IMR-90 (cell line): ENCODE results near the gene OR7G2. TPM values are rescaled to one million over a fixed set of nuclear protein-coding genes. Genes with fewer than 3 reads are reported as not detected.

ENCODE experiments used
- ATAC-seq: fragments of 200-7000 bp; cut with Tn5 transposase; 2 replicates; pipeline ENCODE4 v1.9.1; 2020; ENCODE audit warnings: low read depth, mild to moderate bottlenecking, moderate library complexity
- BruUV-seq: library from RNA; stranded (reverse); fragments of 400-500 nt; replicated peaks from 2 replicates; lab custom pipeline; 2021; lab: Mats Ljungman, UMichigan
- CTCF ChIA-PET: fragments of 300-600 bp; formaldehyde crosslinking; extraction: SDS; loops from one replicate; lab custom pipeline; 2021; ENCODE audit warnings: antibody characterized with exemption; lab: Yijun Ruan, JAX
- POLR2A ChIA-PET: fragments of 300-600 bp; sonication (Branson Sonifier 250); formaldehyde crosslinking; loops from one replicate; lab custom pipeline; 2022; ENCODE audit warnings: antibody characterized with exemption; ENCODE audit not compliant: unreplicated experiment; lab: Charles Lee
- DNase-seq: peaks from one replicate; pipeline ENCODE4 v3.0.0; 2013
- H2AFZ ChIP-seq: replicated peaks from 2 replicates; pipeline ENCODE3; 2013; ENCODE audit warnings: low read length, mild to moderate bottlenecking; ENCODE audit not compliant: poor library complexity
- H2AK5ac ChIP-seq: 2 replicates; pipeline ENCODE4 v1.6.1; 2013; ENCODE audit warnings: low read depth, low read length, inconsistent platforms
- H2AK9ac ChIP-seq: replicated peaks from 2 replicates; pipeline ENCODE3; 2013; ENCODE audit warnings: mild to moderate bottlenecking, low read depth, low read length, moderate library complexity; ENCODE audit not compliant: poor library complexity
- H2BK120ac ChIP-seq: 2 replicates; pipeline ENCODE4 v1.6.1; 2013; ENCODE audit warnings: low read depth, low read length, inconsistent platforms
- H2BK15ac ChIP-seq: 3 replicates; pipeline ENCODE4 v1.6.1; 2013; ENCODE audit warnings: low read depth, low read length, inconsistent platforms
- H2BK20ac ChIP-seq: 2 replicates; pipeline ENCODE4 v1.6.1; 2013; ENCODE audit warnings: low read depth, mild to moderate bottlenecking, inconsistent platforms, low read length, moderate library complexity
- H2BK5ac ChIP-seq: 2 replicates; pipeline ENCODE4 v1.6.1; 2013; ENCODE audit warnings: mild to moderate bottlenecking, low read depth, low read length, inconsistent platforms; ENCODE audit not compliant: poor library complexity, severe bottlenecking
- H3K14ac ChIP-seq: replicated peaks from 2 replicates; pipeline ENCODE4 v1.6.1; 2013; ENCODE audit warnings: low read depth, low read length, inconsistent platforms
- H3K18ac ChIP-seq: 2 replicates; pipeline ENCODE4 v1.6.1; 2013; ENCODE audit warnings: low read depth, low read length, control low read depth
- H3K23ac ChIP-seq: 2 replicates; pipeline ENCODE4 v1.6.1; 2013; ENCODE audit warnings: low read depth, low read length, inconsistent platforms
- H3K27ac ChIP-seq: 2 replicates; pipeline ENCODE4 v1.5.1; 2013; ENCODE audit warnings: mild to moderate bottlenecking, control low read depth, low read length; ENCODE audit not compliant: insufficient read depth
- H3K27me3 ChIP-seq: 2 replicates; pipeline ENCODE4 v1.6.1; 2013; ENCODE audit warnings: low read length; ENCODE audit not compliant: control insufficient read depth, insufficient read depth
- H3K36me3 ChIP-seq: 2 replicates; pipeline ENCODE4 v1.6.1; 2013; ENCODE audit warnings: low read length, mixed read lengths; ENCODE audit not compliant: control insufficient read depth, insufficient read depth
- H3K4ac ChIP-seq: 2 replicates; pipeline ENCODE4 v1.6.1; 2013; ENCODE audit warnings: low read depth, low read length, inconsistent platforms
- H3K4me1 ChIP-seq: 2 replicates; pipeline ENCODE4 v1.6.1; 2013; ENCODE audit warnings: low read length, mixed read lengths; ENCODE audit not compliant: control insufficient read depth, insufficient read depth
- H3K4me2 ChIP-seq: 2 replicates; pipeline ENCODE4 v1.6.1; 2013; ENCODE audit warnings: low read depth, mild to moderate bottlenecking, control low read depth, low read length, moderate library complexity
- H3K4me3 ChIP-seq: 2 replicates; pipeline ENCODE4 v1.5.1; 2013; ENCODE audit warnings: low read depth, mild to moderate bottlenecking, control low read depth, low read length, moderate library complexity; ENCODE audit not compliant: insufficient read depth
- H3K56ac ChIP-seq: 2 replicates; pipeline ENCODE4 v1.6.1; 2013; ENCODE audit warnings: low read length, inconsistent platforms; ENCODE audit not compliant: insufficient read depth; ENCODE audit errors: extremely low read depth
- H3K79me1 ChIP-seq, 2 experiments: 2 replicates each; pipeline ENCODE4 v1.6.1; 2013; ENCODE audit warnings: low read length in 2 of 2, inconsistent platforms in 1 of 2, low read depth in 1 of 2
- H3K9ac ChIP-seq: 2 replicates; pipeline ENCODE4 v1.6.1; 2013; ENCODE audit warnings: low read depth, low read length, control low read depth
- H3K9me1 ChIP-seq: 2 replicates; pipeline ENCODE4 v1.6.1; 2013; ENCODE audit warnings: low read length, inconsistent platforms; ENCODE audit not compliant: insufficient read depth
- H3K9me3 ChIP-seq: 2 replicates; pipeline ENCODE4 v1.6.1; 2013; ENCODE audit warnings: low read length; ENCODE audit not compliant: control insufficient read depth, insufficient read depth
- H4K20me1 ChIP-seq: 2 replicates; pipeline ENCODE4 v1.6.1; 2013; ENCODE audit warnings: low read length, inconsistent platforms; ENCODE audit not compliant: insufficient read depth
- H4K5ac ChIP-seq: 2 replicates; pipeline ENCODE4 v1.6.1; 2013; ENCODE audit warnings: mild to moderate bottlenecking, low read depth, low read length, control low read depth
- H4K8ac ChIP-seq, 2 experiments: 2 replicates each; pipeline ENCODE4 v1.6.1; 2013; ENCODE audit warnings: low read depth in 2 of 2, low read length in 2 of 2, control low read depth in 1 of 2, inconsistent platforms in 1 of 2
- H4K91ac ChIP-seq: 2 replicates; pipeline ENCODE4 v1.6.1; 2013; ENCODE audit warnings: low read depth, low read length, inconsistent platforms; ENCODE audit not compliant: insufficient read depth
- BHLHE40 ChIP-seq: fragments of 150-350 bp; IDR thresholded peaks from 2 replicates; pipeline ENCODE4 v1.6.1; 2016; ENCODE audit warnings: mild to moderate bottlenecking, low read depth, low read length
- CEBPB ChIP-seq: IDR thresholded peaks from 2 replicates; pipeline ENCODE4 v1.6.1; 2012; ENCODE audit warnings: low read depth, low read length, improper control_type of control experiment
- CHD1 ChIP-seq: IDR thresholded peaks from 2 replicates; pipeline ENCODE4 v1.6.1; 2012; ENCODE audit warnings: low read depth, low read length, improper control_type of control experiment
- FOS ChIP-seq: fragments of 150-350 bp; IDR thresholded peaks from 2 replicates; pipeline ENCODE4 v1.6.1; 2016; ENCODE audit warnings: low read depth, low read length
- MAZ ChIP-seq: IDR thresholded peaks from 2 replicates; pipeline ENCODE4 v1.6.1; 2012; ENCODE audit warnings: low read depth, mild to moderate bottlenecking, low read length, improper control_type of control experiment, moderate library complexity, borderline replicate concordance
- MXI1 ChIP-seq: IDR thresholded peaks from 2 replicates; pipeline ENCODE4 v1.6.1; 2012; ENCODE audit warnings: low read depth, mild to moderate bottlenecking, low read length, moderate library complexity, borderline replicate concordance
- NFE2L2 ChIP-seq: fragments of 150-350 bp; IDR thresholded peaks from 2 replicates; pipeline ENCODE4 v1.6.1; 2016; ENCODE audit warnings: low read depth, mild to moderate bottlenecking, low read length
- POLR2A ChIP-seq: IDR thresholded peaks from 2 replicates; pipeline ENCODE4 v1.6.1; 2012; ENCODE audit warnings: mild to moderate bottlenecking, low read depth, low read length
- RAD21 ChIP-seq: IDR thresholded peaks from 2 replicates; pipeline ENCODE4 v1.6.1; 2012; ENCODE audit warnings: low read length, improper control_type of control experiment
- RCOR1 ChIP-seq: IDR thresholded peaks from 2 replicates; pipeline ENCODE4 v1.6.1; 2012; ENCODE audit warnings: mild to moderate bottlenecking, low read length, improper control_type of control experiment; ENCODE audit not compliant: insufficient replicate concordance
- RFX5 ChIP-seq: IDR thresholded peaks from 2 replicates; pipeline ENCODE4 v1.8.0; 2012; ENCODE audit warnings: low read depth, mild to moderate bottlenecking, low read length, moderate library complexity
- SMC3 ChIP-seq: fragments of 150-350 bp; IDR thresholded peaks from 2 replicates; pipeline ENCODE4 v1.6.1; 2016; ENCODE audit warnings: low read depth, mild to moderate bottlenecking, antibody characterized with exemption, low read length, moderate library complexity
- WGBS, 2 experiments: methylation state at CpG; one replicate each; pipeline versions ENCODE4 v1.1.5 to v1.1.7; 2013; ENCODE audit warnings: missing lambda C conversion rate in 2 of 2; ENCODE audit not compliant: insufficient read length in 1 of 2; ENCODE audit errors: extremely low coverage in 2 of 2; 5-methylcytosine and 5-hydroxymethylcytosine counted together
- dilution Hi-C: fragments of 300-500 bp; cut with HindIII; formaldehyde crosslinking; loops from one replicate; pipeline ENCODE4 v1.14.3; 2018; ENCODE audit warnings: low sequenced_read_pairs; ENCODE audit not compliant: unreplicated experiment
- in situ Hi-C: fragments of 300-500 bp; cut with MboI; formaldehyde crosslinking; loops from 3 replicates; pipeline ENCODE4 v1.14.3; 2019; ENCODE audit warnings: low sequenced_read_pairs, inconsistent platforms, mixed read lengths
- intact Hi-C: fragments of 100-400 bp; cut with micrococcal nuclease; formaldehyde crosslinking; loops from 2 replicates; pipeline ENCODE4 v1.10.0; 2022
- polyA plus RNA-seq, 3 experiments: library from polyadenylated mRNA; depleted of rRNA; stranded (reverse); fragments of >200 nt; gene quantifications; 2 replicates each; pipeline ENCODE4 v1.2.3, GENCODE V29; 2012; ENCODE audit warnings: low replicate concordance in 1 of 3
- total RNA-seq: library from RNA; depleted of rRNA; stranded (reverse); fragments of >200 nt; gene quantifications from 2 replicates; pipeline ENCODE4 v1.2.3, GENCODE V29; 2012
- TF ChIP-seq, protein P1 (sequence below): fragments of 150-350 bp; IDR thresholded peaks from 2 replicates; pipeline ENCODE4 v1.6.1; 2016; ENCODE audit warnings: low read depth, mild to moderate bottlenecking, low read length, moderate library complexity, borderline replicate concordance
- TF ChIP-seq, protein P2 (sequence below): conservative IDR thresholded peaks from 2 replicates; pipeline ENCODE4 v1.5.1; 2012; ENCODE audit warnings: mild to moderate bottlenecking, low read depth, low read length, improper control_type of control experiment
- TF ChIP-seq, protein P3 (sequence below): fragments of 150-350 bp; IDR thresholded peaks from 2 replicates; pipeline ENCODE4 v1.6.1; 2017; ENCODE audit warnings: mild to moderate bottlenecking, antibody characterized with exemption, low read length, low read depth

Gene OR7G2
- total and polyA plus RNA-seq, 2 of the 4 experiments (the other 2 are of a cell fraction): not detected

DNA sequence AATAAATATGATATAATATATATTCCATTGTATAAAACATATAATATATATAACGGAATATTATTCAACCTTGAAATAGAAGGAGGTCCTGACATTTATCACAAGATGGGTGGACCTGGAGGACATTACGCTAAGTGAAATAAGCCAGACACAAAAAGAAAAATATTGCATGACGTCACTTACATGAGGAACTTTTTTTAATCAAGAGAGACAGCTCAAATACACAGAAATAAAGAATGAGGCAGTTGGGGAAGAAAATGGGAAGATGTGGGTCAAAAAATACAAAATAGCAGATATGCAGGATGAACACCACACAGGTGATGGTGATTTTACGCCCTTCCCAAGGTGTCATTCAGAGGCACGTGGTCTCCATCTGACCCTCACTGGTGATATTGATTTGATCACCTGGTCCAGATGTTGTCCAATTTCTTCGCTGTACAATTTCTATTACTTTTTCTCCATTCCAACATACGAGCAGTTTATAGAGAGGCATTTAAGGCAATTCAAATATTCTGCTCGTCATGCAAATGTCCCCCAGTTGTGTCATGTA is 32.4 kb upstream of the OR7G2 start:
- Histone ChIP-seq H2BK15ac (no peak overlapping the region; the same call in 2 of the 3 replicates), H2AK5ac (no peak overlapping the region), H2BK20ac (no peak overlapping the region), H4K20me1 (no peaks in the 10 kb centered on the region), H2BK120ac (no peak overlapping the region), H3K4me2 (peak overlapping the region; percentile 89), H4K8ac (peak overlapping the region; percentile 98 to 99), H3K36me3 (peaks cover 1% of the 10 kb centered on the region), H3K18ac (peak overlapping the region; percentile 68; the same call in 1 of the 2 replicates), H3K9me1 (no peaks in the 10 kb centered on the region), H3K27me3 (no peaks in the 10 kb centered on the region), H4K91ac (peak overlapping the region; percentile 17; the same call in 1 of the 2 replicates), H3K4ac (peak overlapping the region; percentile 51), H3K4me1 (no peaks in the 10 kb centered on the region), H2AK9ac (no peak overlapping the region), H3K14ac (peak overlapping the region; percentile 96), H3K9ac (peak overlapping the region; percentile 80), H3K56ac (peak overlapping the region; percentile 84; the same call in 1 of the 2 replicates), H4K5ac (peak overlapping the region; percentile 63; the same call in 1 of the 2 replicates), H3K27ac (no peak overlapping the region), H3K23ac (no peak overlapping the region), H3K79me1 (peaks cover 0 to 5% of the 10 kb centered on the region in 2 experiments; a peak in 3 of 4 replicates), H2AFZ (peak overlapping the region; percentile 93), H3K9me3 (peaks cover 3% of the 10 kb centered on the region; the same call in 1 of the 2 replicates), H3K4me3 (peak overlapping the region; percentile 88), H2BK5ac (peak overlapping the region; percentile 52)
- WGBS, 2 experiments: no CpG with 5 or more reads among the region's 8 CpGs
- peak; percentile 24 for ATAC-seq
- no TSS peak for BruUV-seq
- ChIA-PET CTCF (no interaction called here), POLR2A (no interaction called here)
- no peak for DNase-seq
- intact Hi-C loops (loop anchor here (5.0 kb wide), 2 partner anchors 168 to 773 kb away; partner anchors contain the start of gene ZNF699), in situ Hi-C loops (loop anchor here (10.0 to 25.0 kb wide), 2 partner anchors 655 to 923 kb away; no protein-coding TSS in a partner anchor), dilution Hi-C loops (no loop called here)
- TF ChIP-seq POLR2A (no peak), BHLHE40 (no peak), NFE2L2 (no peak), MXI1 (no peak), RCOR1 (no peak), FOS (no peak), RFX5 (no peak), SMC3 (no peak), CEBPB (no peak), CHD1 (no peak), RAD21 (no peak), MAZ (no peak)
- TF ChIP-seq, protein P1, sequence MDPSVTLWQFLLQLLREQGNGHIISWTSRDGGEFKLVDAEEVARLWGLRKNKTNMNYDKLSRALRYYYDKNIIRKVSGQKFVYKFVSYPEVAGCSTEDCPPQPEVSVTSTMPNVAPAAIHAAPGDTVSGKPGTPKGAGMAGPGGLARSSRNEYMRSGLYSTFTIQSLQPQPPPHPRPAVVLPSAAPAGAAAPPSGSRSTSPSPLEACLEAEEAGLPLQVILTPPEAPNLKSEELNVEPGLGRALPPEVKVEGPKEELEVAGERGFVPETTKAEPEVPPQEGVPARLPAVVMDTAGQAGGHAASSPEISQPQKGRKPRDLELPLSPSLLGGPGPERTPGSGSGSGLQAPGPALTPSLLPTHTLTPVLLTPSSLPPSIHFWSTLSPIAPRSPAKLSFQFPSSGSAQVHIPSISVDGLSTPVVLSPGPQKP: no peak
- TF ChIP-seq, protein P2, sequence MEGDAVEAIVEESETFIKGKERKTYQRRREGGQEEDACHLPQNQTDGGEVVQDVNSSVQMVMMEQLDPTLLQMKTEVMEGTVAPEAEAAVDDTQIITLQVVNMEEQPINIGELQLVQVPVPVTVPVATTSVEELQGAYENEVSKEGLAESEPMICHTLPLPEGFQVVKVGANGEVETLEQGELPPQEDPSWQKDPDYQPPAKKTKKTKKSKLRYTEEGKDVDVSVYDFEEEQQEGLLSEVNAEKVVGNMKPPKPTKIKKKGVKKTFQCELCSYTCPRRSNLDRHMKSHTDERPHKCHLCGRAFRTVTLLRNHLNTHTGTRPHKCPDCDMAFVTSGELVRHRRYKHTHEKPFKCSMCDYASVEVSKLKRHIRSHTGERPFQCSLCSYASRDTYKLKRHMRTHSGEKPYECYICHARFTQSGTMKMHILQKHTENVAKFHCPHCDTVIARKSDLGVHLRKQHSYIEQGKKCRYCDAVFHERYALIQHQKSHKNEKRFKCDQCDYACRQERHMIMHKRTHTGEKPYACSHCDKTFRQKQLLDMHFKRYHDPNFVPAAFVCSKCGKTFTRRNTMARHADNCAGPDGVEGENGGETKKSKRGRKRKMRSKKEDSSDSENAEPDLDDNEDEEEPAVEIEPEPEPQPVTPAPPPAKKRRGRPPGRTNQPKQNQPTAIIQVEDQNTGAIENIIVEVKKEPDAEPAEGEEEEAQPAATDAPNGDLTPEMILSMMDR: no peak
- TF ChIP-seq, protein P3, sequence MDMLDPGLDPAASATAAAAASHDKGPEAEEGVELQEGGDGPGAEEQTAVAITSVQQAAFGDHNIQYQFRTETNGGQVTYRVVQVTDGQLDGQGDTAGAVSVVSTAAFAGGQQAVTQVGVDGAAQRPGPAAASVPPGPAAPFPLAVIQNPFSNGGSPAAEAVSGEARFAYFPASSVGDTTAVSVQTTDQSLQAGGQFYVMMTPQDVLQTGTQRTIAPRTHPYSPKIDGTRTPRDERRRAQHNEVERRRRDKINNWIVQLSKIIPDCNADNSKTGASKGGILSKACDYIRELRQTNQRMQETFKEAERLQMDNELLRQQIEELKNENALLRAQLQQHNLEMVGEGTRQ: no peak
